ENCODE measurements around the gene ZNF189.
"Not testable (repeated sequence)": the region's sequence is repeated elsewhere in the genome, so short reads cannot be mapped to it uniquely, and the experiment has no call there.

ZNF189 gene

DNA sequence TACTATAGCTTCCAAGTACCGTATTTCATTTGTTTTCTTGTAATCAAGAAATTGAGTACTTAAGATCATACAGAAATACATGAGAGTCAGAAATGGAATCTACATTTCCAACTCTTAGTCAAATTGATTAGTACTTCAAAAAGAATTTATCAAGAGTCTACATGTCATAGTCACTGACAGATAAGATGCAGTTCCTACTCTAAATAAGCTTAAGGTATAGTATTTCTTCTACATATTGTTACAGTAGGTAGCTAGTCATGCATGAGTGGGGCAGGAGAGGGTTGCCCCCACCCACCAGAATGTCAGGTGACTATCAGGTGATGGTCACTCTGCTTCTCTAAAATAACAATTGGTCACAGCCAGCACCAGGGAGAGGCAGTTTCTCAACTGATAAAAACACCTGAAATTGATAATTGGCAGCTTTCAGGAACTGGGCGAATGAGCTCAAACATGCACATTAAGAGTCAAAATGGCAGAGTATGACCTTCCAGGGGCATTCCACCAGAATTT is 16.8 kb upstream of the ZNF189 start:
- Mint-ChIP-seq H3K4me1 (no peaks in the 10 kb centered on the region), H3K36me3 (ENCODE audit: low read depth) (peaks cover 26% of the 10 kb centered on the region), H3K9me3 (peaks cover 34% of the 10 kb centered on the region), H3K27ac (no peak overlapping the region), H3K4me3 (no peak overlapping the region), H3K27me3 (ENCODE audit: low read depth) (peaks cover 3% of the 10 kb centered on the region)
- TF ChIP-seq, protein P1, sequence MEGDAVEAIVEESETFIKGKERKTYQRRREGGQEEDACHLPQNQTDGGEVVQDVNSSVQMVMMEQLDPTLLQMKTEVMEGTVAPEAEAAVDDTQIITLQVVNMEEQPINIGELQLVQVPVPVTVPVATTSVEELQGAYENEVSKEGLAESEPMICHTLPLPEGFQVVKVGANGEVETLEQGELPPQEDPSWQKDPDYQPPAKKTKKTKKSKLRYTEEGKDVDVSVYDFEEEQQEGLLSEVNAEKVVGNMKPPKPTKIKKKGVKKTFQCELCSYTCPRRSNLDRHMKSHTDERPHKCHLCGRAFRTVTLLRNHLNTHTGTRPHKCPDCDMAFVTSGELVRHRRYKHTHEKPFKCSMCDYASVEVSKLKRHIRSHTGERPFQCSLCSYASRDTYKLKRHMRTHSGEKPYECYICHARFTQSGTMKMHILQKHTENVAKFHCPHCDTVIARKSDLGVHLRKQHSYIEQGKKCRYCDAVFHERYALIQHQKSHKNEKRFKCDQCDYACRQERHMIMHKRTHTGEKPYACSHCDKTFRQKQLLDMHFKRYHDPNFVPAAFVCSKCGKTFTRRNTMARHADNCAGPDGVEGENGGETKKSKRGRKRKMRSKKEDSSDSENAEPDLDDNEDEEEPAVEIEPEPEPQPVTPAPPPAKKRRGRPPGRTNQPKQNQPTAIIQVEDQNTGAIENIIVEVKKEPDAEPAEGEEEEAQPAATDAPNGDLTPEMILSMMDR (IDR thresholded peaks at IDR 0.05; ENCODE audit: unreplicated experiment in 3 of 3): no peak

DNA sequence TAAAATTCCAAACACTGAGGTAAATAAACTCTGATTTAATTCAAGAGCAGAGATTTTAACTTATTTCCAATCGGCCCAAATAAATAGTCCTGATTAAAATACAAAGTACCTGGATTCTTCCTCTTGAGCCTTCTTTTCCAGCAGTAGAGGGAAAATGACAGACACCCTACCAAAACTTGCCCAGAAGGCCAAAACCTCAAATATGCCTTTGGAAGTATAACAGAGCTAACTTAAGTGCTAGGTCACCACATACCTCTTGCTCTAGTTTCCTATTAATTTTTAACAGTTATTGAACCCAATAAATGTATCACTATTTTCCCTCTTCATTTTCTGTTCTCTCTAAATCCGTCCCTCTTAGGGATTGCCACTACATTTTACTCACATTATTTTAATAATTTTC is 15.3 kb upstream of the ZNF189 start:
- TF ChIP-seq, protein P1 (IDR thresholded peaks at IDR 0.05; ENCODE audit: unreplicated experiment in 3 of 3): no peak
- Mint-ChIP-seq H3K4me3 (no peak overlapping the region), H3K27me3 (ENCODE audit: low read depth) (peaks cover 3% of the 10 kb centered on the region), H3K36me3 (ENCODE audit: low read depth) (peaks cover 38% of the 10 kb centered on the region), H3K9me3 (peaks cover 21% of the 10 kb centered on the region), H3K4me1 (no peaks in the 10 kb centered on the region), H3K27ac (no peak overlapping the region)

DNA sequence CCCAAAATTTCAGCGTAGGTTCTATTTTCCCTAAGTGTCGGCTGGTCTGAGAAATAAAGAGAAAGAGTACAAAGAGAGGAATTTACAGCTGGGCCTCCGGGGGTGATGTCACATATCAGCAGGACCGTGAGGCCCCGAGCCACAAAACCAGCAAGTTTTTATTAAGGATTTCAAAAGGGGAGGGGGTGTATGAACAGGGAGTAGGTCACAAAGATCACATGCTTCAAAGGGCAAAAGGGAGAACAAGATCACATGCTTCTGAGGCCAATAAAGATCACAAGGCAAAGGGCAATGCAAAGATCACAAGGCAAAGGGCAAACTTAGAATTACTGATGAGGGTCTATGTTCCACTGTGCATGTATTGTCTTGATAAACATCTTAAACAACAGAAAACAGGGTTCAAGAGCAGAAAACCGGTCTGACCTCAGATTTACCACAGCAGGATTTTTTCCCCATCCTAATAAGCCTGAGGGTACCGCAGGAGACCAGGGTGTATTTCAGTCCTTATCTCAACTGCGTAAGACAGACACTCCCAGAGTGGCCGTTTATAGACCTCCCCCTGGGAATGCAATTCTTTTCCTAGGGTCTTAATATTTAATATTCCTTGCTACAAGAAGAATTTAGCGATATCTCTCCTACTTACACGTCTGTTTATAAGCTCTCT is 13.6 kb upstream of the ZNF189 start, which contains the start of gene BAAT:
Gene BAAT (minus strand): TSS at position 134 of the 664 bp plus-strand sequence. CDS start 13,602 bp downstream, outside the sequence.
- H3K27me3 Mint-ChIP-seq (ENCODE audit: low read depth); H3K27ac Mint-ChIP-seq; H3K4me1 Mint-ChIP-seq; H3K4me3 Mint-ChIP-seq: not testable (repeated sequence)
- Mint-ChIP-seq H3K36me3 (ENCODE audit: low read depth) (peaks cover 50% of the 10 kb centered on the region), H3K9me3 (peaks cover 17% of the 10 kb centered on the region)

DNA sequence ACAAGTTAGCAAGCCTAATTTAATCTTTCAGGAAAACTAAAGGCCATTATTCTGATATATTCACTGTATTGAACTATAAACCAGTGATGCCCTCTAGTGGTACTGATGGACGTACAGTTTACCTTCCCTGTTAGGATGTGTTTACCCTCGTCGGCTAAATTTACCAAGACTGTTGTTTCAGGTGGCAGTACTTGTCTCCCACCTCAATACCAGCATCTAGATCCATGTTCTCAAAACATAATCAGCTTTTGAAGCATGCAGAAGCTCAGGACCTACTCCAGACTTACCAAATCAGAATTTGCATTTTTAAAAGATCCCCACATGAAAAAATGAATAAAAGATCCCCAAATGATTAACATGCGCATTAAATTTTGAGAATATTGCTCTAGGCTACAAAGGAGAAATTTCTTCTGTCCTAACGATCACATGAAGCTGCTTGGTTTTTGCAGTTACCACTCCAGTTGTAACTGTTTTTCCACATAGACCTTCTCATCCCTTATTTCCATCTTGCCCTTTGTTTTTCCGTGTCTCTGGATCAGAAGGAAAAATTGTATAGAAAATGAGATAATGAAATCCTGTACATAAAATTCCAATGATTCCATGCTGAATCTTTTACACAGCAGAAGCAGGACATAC is 10.7 kb upstream of the ZNF189 start:
- TF ChIP-seq, protein P1 (IDR thresholded peaks at IDR 0.05; ENCODE audit: unreplicated experiment in 3 of 3): peak; percentile 37 to 53 (median 37)
- peaks cover 3% of the 10 kb centered on the region for H3K27me3 Mint-ChIP-seq (ENCODE audit: low read depth)
- H3K4me1 Mint-ChIP-seq: no peaks in the 10 kb centered on the region
- peaks cover 78% of the 10 kb centered on the region for H3K36me3 Mint-ChIP-seq (ENCODE audit: low read depth)
- peak overlapping the region in 1 of 3 experiments; percentile 29 for H3K27ac Mint-ChIP-seq
- H3K9me3 Mint-ChIP-seq: peaks cover 31% of the 10 kb centered on the region
- H3K4me3 Mint-ChIP-seq: no peak overlapping the region

DNA sequence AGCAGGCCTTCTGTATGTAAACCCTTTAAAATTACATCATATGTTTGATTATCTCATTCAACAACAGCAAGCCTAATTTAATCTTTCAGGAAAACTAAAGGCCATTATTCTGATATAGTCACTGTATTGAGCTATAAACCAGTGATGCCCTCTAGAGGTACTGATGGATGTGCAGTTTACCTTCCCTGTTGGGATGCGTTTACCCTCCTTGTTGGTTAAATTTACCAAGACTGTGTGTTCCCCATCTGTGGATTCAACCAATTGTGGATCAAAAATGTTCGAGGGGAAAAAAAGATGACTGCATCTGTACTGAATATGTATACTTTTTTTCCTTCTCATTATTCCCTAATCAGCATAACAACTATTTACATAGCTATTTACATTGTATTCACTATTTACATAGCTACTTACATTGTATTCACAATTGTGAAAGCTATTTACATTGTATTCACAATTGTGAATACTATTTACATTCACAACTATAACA is 10.1 kb upstream of the ZNF189 start:
- Mint-ChIP-seq H3K9me3 (peaks cover 34% of the 10 kb centered on the region), H3K27me3 (ENCODE audit: low read depth) (peaks cover 3% of the 10 kb centered on the region), H3K4me1 (no peaks in the 10 kb centered on the region), H3K36me3 (ENCODE audit: low read depth) (peaks cover 81% of the 10 kb centered on the region), H3K27ac (peak overlapping the region in 1 of 3 experiments; percentile 29), H3K4me3 (no peak overlapping the region)
- TF ChIP-seq, protein P1 (IDR thresholded peaks at IDR 0.05; ENCODE audit: unreplicated experiment in 3 of 3): peak in 1 of 3 experiments; percentile 25

DNA sequence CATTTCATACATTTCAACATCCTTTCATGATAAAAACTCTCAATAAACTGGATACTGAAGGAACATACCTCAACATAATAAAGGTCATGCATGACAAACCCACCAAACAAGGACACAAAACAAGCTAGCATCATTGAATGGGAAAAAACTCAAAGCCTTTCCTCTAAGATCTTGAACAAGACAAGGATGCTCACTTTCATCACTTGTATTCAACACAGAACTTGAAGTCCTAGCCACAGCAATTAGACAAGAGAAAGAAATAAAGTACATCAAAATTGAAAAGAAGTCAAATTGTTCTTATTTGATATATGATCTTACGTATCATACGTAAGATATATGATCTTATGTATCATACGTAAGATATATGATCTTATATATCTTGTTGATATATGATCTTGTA is 5.5 kb upstream of the ZNF189 start:
- TF ChIP-seq, protein P1 (IDR thresholded peaks at IDR 0.05; ENCODE audit: unreplicated experiment in 3 of 3): no peak
- no peak overlapping the region for H3K27ac Mint-ChIP-seq

More for the DNA sequence above, 5.5 kb upstream of the ZNF189 start:
- Mint-ChIP-seq H3K9me3 (peaks cover 39% of the 10 kb centered on the region), H3K27me3 (ENCODE audit: low read depth) (no peaks in the 10 kb centered on the region), H3K4me1 (peaks cover 10% of the 10 kb centered on the region), H3K4me3 (no peak overlapping the region), H3K36me3 (ENCODE audit: low read depth) (peaks cover 92% of the 10 kb centered on the region)
